Panc1 (cell line): Measurements from ENCODE around the gene WHAMM. TPM values are rescaled to one million over a fixed set of nuclear protein-coding genes. Genes with fewer than 3 reads are reported as not detected.

ENCODE experiments used
- ATAC-seq: fragments of 200-7000 bp; cut with Tn5 transposase; 2 replicates; pipeline ENCODE4 v1.9.1; 2020; ENCODE audit warnings: mild to moderate bottlenecking, moderate library complexity
- BruUV-seq: library from RNA; stranded (reverse); fragments of 400-500 nt; replicated peaks from 2 replicates; lab custom pipeline; 2021; lab: Mats Ljungman, UMichigan
- CTCF ChIA-PET: fragments of 300-600 bp; sonication (Branson Sonifier 250); formaldehyde crosslinking; loops from one replicate; lab custom pipeline; 2022; ENCODE audit warnings: antibody characterized with exemption; lab: Charles Lee
- POLR2A ChIA-PET: fragments of 300-600 bp; sonication (Branson Sonifier 250); formaldehyde crosslinking; loops from one replicate; lab custom pipeline; 2022; ENCODE audit warnings: antibody characterized with exemption; lab: Charles Lee
- DNase-seq: peaks from one replicate; pipeline ENCODE4 v3.0.0-alpha.2; 2010; ENCODE audit warnings: low read depth, low spot score
- H3K27ac ChIP-seq: 2 replicates; pipeline ENCODE4 v1.5.1; 2011; ENCODE audit warnings: mild to moderate bottlenecking, low read length, inconsistent platforms
- H3K27me3 ChIP-seq: fragments of 200-500 bp; sonication (Bioruptor generic); 2 replicates; pipeline ENCODE4 v1.6.0; 2014; ENCODE audit warnings: low read length, inconsistent platforms; ENCODE audit not compliant: control insufficient read depth, insufficient read depth
- H3K36me3 ChIP-seq: fragments of 200-500 bp; sonication (Bioruptor generic); 2 replicates; pipeline ENCODE4 v1.5.1; 2014; ENCODE audit warnings: inconsistent platforms, mild to moderate bottlenecking, low read length, moderate library complexity; ENCODE audit not compliant: control insufficient read depth, insufficient read depth
- H3K4me1 ChIP-seq: 2 replicates; pipeline ENCODE4 v1.5.1; 2011; ENCODE audit warnings: inconsistent platforms, mild to moderate bottlenecking, low read length, moderate library complexity; ENCODE audit not compliant: control insufficient read depth, insufficient read depth
- H3K4me3 ChIP-seq, 2 experiments: 2 replicates each; pipeline ENCODE4 v1.5.1; 2011 to 2012; ENCODE audit warnings: low read depth in 2 of 2, low read length in 2 of 2, mild to moderate bottlenecking in 2 of 2, inconsistent platforms in 1 of 2, moderate library complexity in 1 of 2
- H3K9me3 ChIP-seq: fragments of 200-500 bp; sonication (Bioruptor generic); 2 replicates; pipeline ENCODE4 v1.5.1; 2014; ENCODE audit warnings: low read depth, mild to moderate bottlenecking, inconsistent platforms, low read length, moderate library complexity; ENCODE audit not compliant: control insufficient read depth, insufficient read depth
- POLR2AphosphoS5 ChIP-seq: IDR thresholded peaks from 2 replicates; pipeline ENCODE4 v1.6.1; 2012; ENCODE audit warnings: mild to moderate bottlenecking, low read depth, low read length, moderate library complexity
- SIN3A ChIP-seq: IDR thresholded peaks from 2 replicates; pipeline ENCODE4 v1.6.1; 2012; ENCODE audit warnings: low read depth, mild to moderate bottlenecking, low read length, moderate library complexity, borderline replicate concordance; ENCODE audit not compliant: insufficient read depth
- TCF7L2 ChIP-seq: IDR thresholded peaks from 2 replicates; pipeline ENCODE4 v1.6.1; 2011; ENCODE audit warnings: mild to moderate bottlenecking, low read depth, low read length, inconsistent platforms
- in situ Hi-C: cut with HindIII; loops from 2 replicates; pipeline ENCODE4 v1.10.0; 2016; ENCODE audit warnings: low sequenced_read_pairs, low pct_unique_long_range_greater_than_20kb
- intact Hi-C: fragments of 100-400 bp; cut with micrococcal nuclease; formaldehyde crosslinking; loops from one replicate; pipeline ENCODE4 v1.10.0; 2022; ENCODE audit not compliant: unreplicated experiment
- total RNA-seq: library from RNA; stranded (reverse); gene quantifications from one replicate; pipeline ENCODE4 v1.2.1, GENCODE V29; 2021; ENCODE audit not compliant: unreplicated experiment
- TF ChIP-seq, protein P1 (sequence below): fragments of 450-650 bp; IDR thresholded peaks from 2 replicates; pipeline ENCODE4 v1.5.1; 2017; ENCODE audit warnings: mild to moderate bottlenecking
- TF ChIP-seq, protein P2 (sequence below), 2 experiments: IDR thresholded peaks; 2 replicates each; pipeline ENCODE4 v1.6.1; 2011 to 2012; ENCODE audit warnings: low read depth in 2 of 2, control low read depth in 1 of 2, low read length in 1 of 2, mild to moderate bottlenecking in 1 of 2, moderate library complexity in 1 of 2; ENCODE audit not compliant: insufficient read depth in 1 of 2

The WHAMM gene
- total RNA-seq, 1 experiment from 2014 or later, result 8.8 TPM

DNA sequence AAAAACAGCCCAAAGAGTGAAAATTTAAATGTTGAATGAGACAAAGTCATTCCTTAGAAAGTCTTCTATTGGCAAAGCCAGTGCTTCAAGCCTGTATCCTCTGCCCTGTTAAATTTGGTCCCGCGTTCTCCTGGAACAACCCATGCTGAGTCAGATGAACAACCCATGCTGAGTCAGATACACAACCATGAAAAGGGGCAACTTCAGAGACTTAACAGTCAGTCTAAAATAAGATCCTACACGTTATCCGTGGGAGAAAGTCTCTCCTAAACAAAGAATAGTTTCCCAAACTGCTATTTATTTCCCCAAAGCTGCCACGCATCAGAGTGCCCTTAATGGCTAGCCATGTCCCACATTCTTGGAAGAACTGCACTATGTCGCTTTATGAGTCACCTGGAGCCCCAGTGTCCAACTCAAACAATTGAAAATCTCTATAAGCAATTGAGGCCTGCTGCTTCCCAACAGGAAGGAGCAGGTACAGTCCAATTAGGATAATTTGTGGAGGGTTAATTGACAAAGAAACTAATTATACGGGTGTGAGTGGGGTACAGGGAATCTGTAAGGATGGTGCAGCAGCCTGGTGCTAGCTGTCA lies 66.1 kb downstream of the WHAMM start:
- H3K9me3 ChIP-seq, result no peaks in the 10 kb centered on the region
- no peaks in the 10 kb centered on the region for H3K36me3 ChIP-seq
- H3K27me3 ChIP-seq, result no peaks in the 10 kb centered on the region
- TF ChIP-seq, protein P1, sequence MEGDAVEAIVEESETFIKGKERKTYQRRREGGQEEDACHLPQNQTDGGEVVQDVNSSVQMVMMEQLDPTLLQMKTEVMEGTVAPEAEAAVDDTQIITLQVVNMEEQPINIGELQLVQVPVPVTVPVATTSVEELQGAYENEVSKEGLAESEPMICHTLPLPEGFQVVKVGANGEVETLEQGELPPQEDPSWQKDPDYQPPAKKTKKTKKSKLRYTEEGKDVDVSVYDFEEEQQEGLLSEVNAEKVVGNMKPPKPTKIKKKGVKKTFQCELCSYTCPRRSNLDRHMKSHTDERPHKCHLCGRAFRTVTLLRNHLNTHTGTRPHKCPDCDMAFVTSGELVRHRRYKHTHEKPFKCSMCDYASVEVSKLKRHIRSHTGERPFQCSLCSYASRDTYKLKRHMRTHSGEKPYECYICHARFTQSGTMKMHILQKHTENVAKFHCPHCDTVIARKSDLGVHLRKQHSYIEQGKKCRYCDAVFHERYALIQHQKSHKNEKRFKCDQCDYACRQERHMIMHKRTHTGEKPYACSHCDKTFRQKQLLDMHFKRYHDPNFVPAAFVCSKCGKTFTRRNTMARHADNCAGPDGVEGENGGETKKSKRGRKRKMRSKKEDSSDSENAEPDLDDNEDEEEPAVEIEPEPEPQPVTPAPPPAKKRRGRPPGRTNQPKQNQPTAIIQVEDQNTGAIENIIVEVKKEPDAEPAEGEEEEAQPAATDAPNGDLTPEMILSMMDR, result no peak
- TF ChIP-seq TCF7L2, result no peak
- TF ChIP-seq, protein P2, sequence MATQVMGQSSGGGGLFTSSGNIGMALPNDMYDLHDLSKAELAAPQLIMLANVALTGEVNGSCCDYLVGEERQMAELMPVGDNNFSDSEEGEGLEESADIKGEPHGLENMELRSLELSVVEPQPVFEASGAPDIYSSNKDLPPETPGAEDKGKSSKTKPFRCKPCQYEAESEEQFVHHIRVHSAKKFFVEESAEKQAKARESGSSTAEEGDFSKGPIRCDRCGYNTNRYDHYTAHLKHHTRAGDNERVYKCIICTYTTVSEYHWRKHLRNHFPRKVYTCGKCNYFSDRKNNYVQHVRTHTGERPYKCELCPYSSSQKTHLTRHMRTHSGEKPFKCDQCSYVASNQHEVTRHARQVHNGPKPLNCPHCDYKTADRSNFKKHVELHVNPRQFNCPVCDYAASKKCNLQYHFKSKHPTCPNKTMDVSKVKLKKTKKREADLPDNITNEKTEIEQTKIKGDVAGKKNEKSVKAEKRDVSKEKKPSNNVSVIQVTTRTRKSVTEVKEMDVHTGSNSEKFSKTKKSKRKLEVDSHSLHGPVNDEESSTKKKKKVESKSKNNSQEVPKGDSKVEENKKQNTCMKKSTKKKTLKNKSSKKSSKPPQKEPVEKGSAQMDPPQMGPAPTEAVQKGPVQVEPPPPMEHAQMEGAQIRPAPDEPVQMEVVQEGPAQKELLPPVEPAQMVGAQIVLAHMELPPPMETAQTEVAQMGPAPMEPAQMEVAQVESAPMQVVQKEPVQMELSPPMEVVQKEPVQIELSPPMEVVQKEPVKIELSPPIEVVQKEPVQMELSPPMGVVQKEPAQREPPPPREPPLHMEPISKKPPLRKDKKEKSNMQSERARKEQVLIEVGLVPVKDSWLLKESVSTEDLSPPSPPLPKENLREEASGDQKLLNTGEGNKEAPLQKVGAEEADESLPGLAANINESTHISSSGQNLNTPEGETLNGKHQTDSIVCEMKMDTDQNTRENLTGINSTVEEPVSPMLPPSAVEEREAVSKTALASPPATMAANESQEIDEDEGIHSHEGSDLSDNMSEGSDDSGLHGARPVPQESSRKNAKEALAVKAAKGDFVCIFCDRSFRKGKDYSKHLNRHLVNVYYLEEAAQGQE (IDR thresholded peaks at IDR 0.05; ENCODE audit: insufficient read depth in 1 of 2, low read depth in 2 of 2, low read length in 1 of 2), result no peak
- no peak for TF ChIP-seq SIN3A
- no peak for TF ChIP-seq POLR2AphosphoS5
- no TSS peak for BruUV-seq
- peak; percentile 51 for DNase-seq
- intact Hi-C loops (no loop called here), in situ Hi-C loops (no loop called here)
- POLR2A ChIA-PET, result no interaction called here
- H3K27ac ChIP-seq, result no peak overlapping the region
- CTCF ChIA-PET, result no interaction called here
- H3K4me3 ChIP-seq, result no peak overlapping the region
- H3K4me1 ChIP-seq, result no peaks in the 10 kb centered on the region
- no peak for ATAC-seq

DNA sequence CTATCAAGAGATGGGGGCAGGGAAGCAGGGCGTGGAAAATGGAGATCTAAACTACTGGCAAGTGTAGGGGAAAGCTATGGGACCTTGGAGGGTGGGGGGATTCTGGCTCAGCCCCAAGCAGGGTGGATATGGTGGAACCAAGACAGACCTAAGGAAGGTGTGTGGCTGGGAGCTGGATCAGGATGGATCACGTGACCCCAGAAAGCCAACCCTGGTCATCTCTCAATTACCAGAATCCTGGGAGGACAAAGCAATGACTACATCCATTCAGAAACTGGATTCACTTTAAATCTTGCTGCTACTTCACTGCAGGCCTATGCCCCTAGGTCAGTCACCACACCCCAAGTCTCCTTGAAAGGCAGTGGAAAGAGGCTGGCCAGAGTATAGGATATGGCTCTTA lies 68.4 kb downstream of the WHAMM start:
- Histone ChIP-seq H3K36me3 (no peaks in the 10 kb centered on the region), H3K4me1 (no peaks in the 10 kb centered on the region), H3K9me3 (no peaks in the 10 kb centered on the region), H3K27me3 (no peaks in the 10 kb centered on the region), H3K27ac (no peak overlapping the region), H3K4me3 (no peak overlapping the region)
- intact Hi-C loops, result no loop called here
- TF ChIP-seq, protein P1, result no peak
- TF ChIP-seq, protein P2 (IDR thresholded peaks at IDR 0.05; ENCODE audit: insufficient read depth in 1 of 2, low read depth in 2 of 2, low read length in 1 of 2), result no peak
- TF ChIP-seq POLR2AphosphoS5, result no peak
- TF ChIP-seq SIN3A, result no peak
- no peak for TF ChIP-seq TCF7L2
- ATAC-seq, result no peak
- DNase-seq, result no peak
- ChIA-PET POLR2A (no interaction called here), CTCF (no interaction called here)
- in situ Hi-C loops, result no loop called here
- no TSS peak for BruUV-seq
